Ascending aorta (tissue), 2 donors: ENCODE data around the gene ZNF789. TPM values are rescaled to one million over a fixed set of nuclear protein-coding genes. Genes with fewer than 3 reads are reported as not detected.

Experiments
- DNase-seq, 2 donors: peaks; one replicate each; pipeline ENCODE4 v3.0.0-alpha.2; 2019; ENCODE audit warnings: low spot score in 2 of 2
- H3K27ac ChIP-seq, 2 donors: fragments of 200-600 bp; sonication (generic); one replicate each; pipeline ENCODE4 v1.5.1; 2016 to 2017; ENCODE audit warnings: mild to moderate bottlenecking in 1 of 2
- H3K27me3 ChIP-seq: fragments of 200-600 bp; sonication (generic); one replicate; pipeline ENCODE4 v1.5.1; 2017
- H3K36me3 ChIP-seq, 2 donors: fragments of 200-600 bp; sonication (generic); one replicate each; pipeline ENCODE4 v1.5.1; 2016
- H3K4me1 ChIP-seq, 2 donors: fragments of 200-600 bp; sonication (generic); one replicate each; pipeline ENCODE4 v1.5.1; 2016 to 2017; ENCODE audit warnings: mild to moderate bottlenecking in 1 of 2
- H3K4me3 ChIP-seq, 2 donors: fragments of 200-600 bp; sonication (generic); one replicate each; pipeline ENCODE4 v1.5.1; 2016 to 2017; ENCODE audit warnings: mild to moderate bottlenecking in 1 of 2
- H3K9me3 ChIP-seq, 2 donors: fragments of 200-600 bp; sonication (generic); one replicate each; pipeline ENCODE4 v1.5.1; 2016
- CTCF ChIP-seq, 3 experiments: fragments of 200-600 bp in 2 of 3; fragments of 450-650 bp in 1 of 3; sonication (generic) in 2 of 3; IDR thresholded peaks; one replicate each; pipeline ENCODE4 v1.5.1; 2016 to 2019; ENCODE audit warnings: antibody characterized with exemption in 3 of 3, mild to moderate bottlenecking in 1 of 3, moderate library complexity in 1 of 3
- intact Hi-C: fragments of 100-400 bp; cut with DNase I; formaldehyde crosslinking; loops from one replicate; pipeline ENCODE4 v1.15.1; 2023
- total RNA-seq: library from RNA; depleted of rRNA; stranded (reverse); fragments of >200 nt; gene quantifications from one replicate; pipeline ENCODE4 v1.1.0, GENCODE V29; 2016

The ZNF789 gene
- total RNA-seq, 1 donor from 2014 or later, result 4.2 TPM

GRCh38 chr7:99473315-99473596, 566 bp downstream of the ZNF789 start:
- Histone ChIP-seq H3K27me3 (no peaks in the 10 kb centered on the region), H3K36me3 (no peaks in the 10 kb centered on the region), H3K4me3 (peak overlapping the region; percentile 61 to 95), H3K27ac (peak overlapping the region in 1 of 2 donors; percentile 83), H3K9me3 (no peaks in the 10 kb centered on the region), H3K4me1 (peaks cover 0 to 14% of the 10 kb centered on the region in 2 donors)
- intact Hi-C loops, result loop anchor here (2.0 kb wide), 1 partner anchor 64 kb away; the partner anchor contains the start of genes BUD31 and PDAP1
- no peak for DNase-seq
- no peak for TF ChIP-seq CTCF (IDR thresholded peaks at IDR 0.05)

GRCh38 chr7:99476107-99476506, 3.4 kb downstream of the ZNF789 start:
- Histone ChIP-seq H3K4me1 (peaks cover 0 to 14% of the 10 kb centered on the region in 2 donors), H3K9me3 (no peaks in the 10 kb centered on the region), H3K4me3 (no peak overlapping the region), H3K27ac (no peak overlapping the region), H3K27me3 (no peaks in the 10 kb centered on the region), H3K36me3 (peaks cover 7 to 8% of the 10 kb centered on the region in 2 donors)
- intact Hi-C loops, result no loop called here
- TF ChIP-seq CTCF (IDR thresholded peaks at IDR 0.05), result no peak
- DNase-seq, result no peak

- Histone ChIP-seq H3K9me3 (no peaks in the 10 kb centered on the region), H3K4me3 (no peak overlapping the region), H3K27me3 (no peaks in the 10 kb centered on the region), H3K4me1 (peaks cover 0 to 3% of the 10 kb centered on the region in 2 donors), H3K27ac (no peak overlapping the region), H3K36me3 (peaks cover 8 to 17% of the 10 kb centered on the region in 2 donors)
- DNase-seq, result no peak
- intact Hi-C loops, result no loop called here
- TF ChIP-seq CTCF (IDR thresholded peaks at IDR 0.05), result no peak
These were observed 6.1 kb downstream of the ZNF789 start for GRCh38 chr7:99478464-99479440.

GRCh38 chr7:99485094-99485493, 12.4 kb downstream of the ZNF789 start:
- Histone ChIP-seq H3K27me3 (no peaks in the 10 kb centered on the region), H3K27ac (no peak overlapping the region), H3K4me3 (no peak overlapping the region), H3K4me1 (no peaks in the 10 kb centered on the region), H3K9me3 (no peaks in the 10 kb centered on the region), H3K36me3 (peaks cover 6 to 34% of the 10 kb centered on the region in 2 donors)
- intact Hi-C loops, result no loop called here
- DNase-seq, result no peak
- TF ChIP-seq CTCF (IDR thresholded peaks at IDR 0.05), result no peak

GRCh38 chr7:99489235-99489634, 16.5 kb downstream of the ZNF789 start:
- TF ChIP-seq CTCF (IDR thresholded peaks at IDR 0.05), result no peak
- intact Hi-C loops, result no loop called here
- no peak for DNase-seq
- Histone ChIP-seq H3K27me3 (no peaks in the 10 kb centered on the region), H3K27ac (no peak overlapping the region), H3K4me3 (no peak overlapping the region), H3K36me3 (peaks cover 26 to 44% of the 10 kb centered on the region in 2 donors), H3K4me1 (no peaks in the 10 kb centered on the region), H3K9me3 (peaks cover 11 to 14% of the 10 kb centered on the region in 2 donors)
